ENCODE measurements around the gene CAPN10.

GRCh38 chr2:240589375-240589774, 2.8 kb downstream of the CAPN10 start:
- TF ChIP-seq POLR2A (IDR thresholded peaks at IDR 0.05) (no peak), CTCF (IDR thresholded peaks at IDR 0.05) (no peak)
